SK-N-SH (cell line): ENCODE data around the gene TTC23.

ENCODE experiments used
- EP300 ChIP-seq, 2 experiments: IDR thresholded peaks; 2 replicates each; pipeline versions ENCODE4 v1.4.0 to v1.6.1; 2012; ENCODE audit warnings: borderline replicate concordance in 1 of 2, low read depth in 1 of 2, low read length in 1 of 2
- RCOR1 ChIP-seq: fragments of 150-350 bp; IDR thresholded peaks from 2 replicates; pipeline ENCODE4 v1.6.1; 2017; ENCODE audit warnings: antibody characterized with exemption, low read length
- TF ChIP-seq, protein P1 (sequence below): fragments of 200-600 bp; sonication (generic); IDR thresholded peaks from 2 replicates; pipeline ENCODE4 v1.6.1; 2017; ENCODE audit warnings: antibody characterized with exemption, mild to moderate bottlenecking, moderate library complexity

DNA sequence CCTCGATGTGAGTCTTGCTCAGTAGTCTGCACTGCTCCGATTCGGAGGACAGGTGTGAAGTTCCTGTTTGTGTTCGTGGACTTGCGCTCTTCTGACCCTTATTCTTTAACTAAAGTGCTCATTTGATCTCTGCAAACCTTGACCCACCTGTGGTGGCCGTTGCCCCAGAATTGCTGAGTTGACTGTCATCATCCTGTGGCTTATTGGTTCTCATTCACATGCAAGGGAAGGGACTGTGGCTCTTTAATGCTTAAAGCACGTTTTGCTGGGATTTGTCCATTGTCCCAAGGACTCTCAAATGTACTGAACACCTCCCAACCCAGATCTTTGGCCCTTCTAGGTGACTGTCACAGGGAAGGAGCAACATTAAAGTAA is 131.1 kb downstream of the TTC23 start:
- TF ChIP-seq RCOR1 (no peak), EP300 (IDR thresholded peaks at IDR 0.05; ENCODE audit: borderline replicate concordance in 1 of 2, low read depth in 1 of 2, low read length in 1 of 2) (no peak)
- TF ChIP-seq, protein P1, sequence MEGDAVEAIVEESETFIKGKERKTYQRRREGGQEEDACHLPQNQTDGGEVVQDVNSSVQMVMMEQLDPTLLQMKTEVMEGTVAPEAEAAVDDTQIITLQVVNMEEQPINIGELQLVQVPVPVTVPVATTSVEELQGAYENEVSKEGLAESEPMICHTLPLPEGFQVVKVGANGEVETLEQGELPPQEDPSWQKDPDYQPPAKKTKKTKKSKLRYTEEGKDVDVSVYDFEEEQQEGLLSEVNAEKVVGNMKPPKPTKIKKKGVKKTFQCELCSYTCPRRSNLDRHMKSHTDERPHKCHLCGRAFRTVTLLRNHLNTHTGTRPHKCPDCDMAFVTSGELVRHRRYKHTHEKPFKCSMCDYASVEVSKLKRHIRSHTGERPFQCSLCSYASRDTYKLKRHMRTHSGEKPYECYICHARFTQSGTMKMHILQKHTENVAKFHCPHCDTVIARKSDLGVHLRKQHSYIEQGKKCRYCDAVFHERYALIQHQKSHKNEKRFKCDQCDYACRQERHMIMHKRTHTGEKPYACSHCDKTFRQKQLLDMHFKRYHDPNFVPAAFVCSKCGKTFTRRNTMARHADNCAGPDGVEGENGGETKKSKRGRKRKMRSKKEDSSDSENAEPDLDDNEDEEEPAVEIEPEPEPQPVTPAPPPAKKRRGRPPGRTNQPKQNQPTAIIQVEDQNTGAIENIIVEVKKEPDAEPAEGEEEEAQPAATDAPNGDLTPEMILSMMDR = no peak
